Naive thymus-derived CD8-positive, alpha-beta T cell (primary cell): ENCODE data around the gene SLC31A1. TPM values are rescaled to one million over a fixed set of nuclear protein-coding genes. Genes with fewer than 3 reads are reported as not detected.

ENCODE experiments used
- ATAC-seq, 2 donors: fragments of 150-1000 bp; cut with Tn5 transposase in 1 of 2; sonication (Bioruptor Pico), chemical (Tn5 transposase) in 1 of 2; 1 replicate in 1 of 2; 2 replicates in 1 of 2; pipeline ENCODE4 v1.10.0; 2021; ENCODE audit warnings: mild to moderate bottlenecking in 2 of 2, moderate library complexity in 2 of 2
- POLR2A ChIA-PET: fragments of 350-600 bp; sonication (Branson Sonifier 250); formaldehyde crosslinking; loops from one replicate; lab custom pipeline; 2021; ENCODE audit warnings: antibody characterized with exemption; lab: Charles Lee
- DNase-seq, 10 donors: peaks; one replicate each; pipeline versions ENCODE4 v3.0.0 to v3.0.0-alpha.2; 2020 to 2022
- H3K27ac Mint-ChIP-seq, 10 donors: one replicate each; pipeline ENCODE4 v1.8.0; 2020 to 2022; ENCODE audit warnings: mild to moderate bottlenecking in 10 of 10, mixed read lengths in 10 of 10, moderate library complexity in 4 of 10, inconsistent platforms in 1 of 10
- H3K27me3 Mint-ChIP-seq, 5 donors: one replicate each; pipeline ENCODE4 v1.8.0; 2021 to 2022; ENCODE audit warnings: mixed read lengths in 5 of 5
- H3K36me3 Mint-ChIP-seq, 3 donors: one replicate each; pipeline ENCODE4 v1.8.0; 2020 to 2022; ENCODE audit warnings: mixed read lengths in 3 of 3, mild to moderate bottlenecking in 2 of 3, inconsistent platforms in 1 of 3
- H3K4me1 Mint-ChIP-seq, 4 donors: one replicate each; pipeline ENCODE4 v1.8.0; 2021 to 2022; ENCODE audit warnings: mixed read lengths in 4 of 4
- H3K4me3 Mint-ChIP-seq, 10 donors: one replicate each; pipeline ENCODE4 v1.8.0; 2020 to 2022; ENCODE audit warnings: mild to moderate bottlenecking in 10 of 10, mixed read lengths in 10 of 10, moderate library complexity in 6 of 10, inconsistent platforms in 1 of 10
- H3K9me3 Mint-ChIP-seq, 9 donors: one replicate each; pipeline ENCODE4 v1.8.0; 2020 to 2022; ENCODE audit warnings: mixed read lengths in 9 of 9, mild to moderate bottlenecking in 3 of 9, inconsistent platforms in 1 of 9, moderate library complexity in 1 of 9
- polyA plus RNA-seq, 3 donors: library from polyadenylated mRNA; unstranded; fragments of 300-500 nt; fragmentation: Illumina TruSeq; gene quantifications; one replicate each; pipeline ENCODE4 v1.2.3, GENCODE V29; 2021
- total RNA-seq, 8 experiments: library from RNA in 2 of 8; stranded (reverse) in 2 of 8; gene quantifications; one replicate each; pipeline ENCODE4 v1.2.3 and lab custom pipeline; 2021 to 2026

Gene SLC31A1
- total and polyA plus RNA-seq, 5 experiments from 2014 or later: 2.0 to 4.7 (median 3.7) TPM

DNA sequence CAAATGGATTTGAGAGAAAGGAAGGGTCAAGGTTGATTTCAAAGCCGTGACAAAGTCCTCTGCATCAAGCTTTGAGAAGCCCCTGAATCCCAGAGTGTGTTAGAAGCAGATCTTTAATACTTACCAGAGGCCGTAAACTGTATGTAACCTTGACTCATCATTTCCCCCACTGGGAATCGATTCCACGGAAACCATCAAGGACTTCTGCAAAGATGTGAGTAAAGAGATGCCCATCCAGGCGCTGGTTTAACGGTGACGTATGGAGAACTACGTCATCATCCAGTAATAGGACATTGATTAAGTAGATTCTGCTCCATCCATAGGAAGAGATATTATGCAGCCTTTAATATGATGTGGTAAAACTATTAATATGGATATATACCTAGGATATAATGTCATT is 80.2 kb downstream of the SLC31A1 start:
- Mint-ChIP-seq H3K27me3 (peaks cover 0 to 11% (median 7%) of the 10 kb centered on the region in 5 donors), H3K9me3 (no peaks in the 10 kb centered on the region), H3K36me3 (no peaks in the 10 kb centered on the region), H3K4me3 (no peak overlapping the region), H3K4me1 (peaks cover 0 to 2% (median 0%) of the 10 kb centered on the region in 4 donors), H3K27ac (no peak overlapping the region)
- DNase-seq (no peak), ATAC-seq (no peak)
- POLR2A ChIA-PET: no interaction called here

DNA sequence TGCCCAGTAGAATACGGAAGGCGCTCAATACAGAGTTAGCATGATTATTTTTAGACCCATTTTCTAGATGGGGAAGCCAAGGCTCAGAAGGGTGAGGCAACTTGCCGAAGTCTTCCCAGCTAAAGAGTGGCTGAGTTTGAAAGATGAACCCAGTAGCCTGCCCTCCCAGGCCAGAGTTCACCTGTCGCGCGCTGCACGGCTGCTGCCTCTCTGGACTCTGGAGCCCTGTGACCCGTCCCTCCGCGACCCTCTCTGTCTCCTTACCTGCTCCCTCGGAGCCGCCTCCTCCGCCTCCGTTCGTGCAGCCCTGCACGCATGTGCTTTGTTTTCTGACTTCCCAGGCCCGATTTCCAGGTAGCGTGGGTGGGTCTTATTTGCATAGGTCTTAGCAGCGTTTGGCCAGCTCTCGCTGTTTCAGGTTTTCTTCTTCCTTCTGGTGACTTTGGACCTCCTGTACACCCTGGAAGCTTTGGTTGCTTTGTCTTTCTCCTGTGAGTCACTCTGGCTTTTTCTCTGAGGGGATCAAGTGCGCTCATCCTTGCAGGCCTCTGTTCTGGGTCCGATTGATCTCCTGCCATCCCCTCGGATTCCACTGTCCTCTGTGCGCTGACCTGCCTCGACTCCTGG is 81.6 kb downstream of the SLC31A1 start, which contains the start of gene RNF183:
Gene RNF183, minus strand, starts transcription at position 585 of the 627 bp plus-strand sequence. CDS start 5,192 bp downstream, outside the sequence.
- POLR2A ChIA-PET: no interaction called here
- no peak within 1 kb of the TSS for H3K4me3 Mint-ChIP-seq
- no peaks in the 10 kb centered on the region for H3K9me3 Mint-ChIP-seq
- peaks cover 0 to 11% (median 7%) of the 10 kb centered on the region in 5 donors for H3K27me3 Mint-ChIP-seq
- ATAC-seq (no peak), DNase-seq (no peak)
- H3K27ac Mint-ChIP-seq: peak within 1 kb of the TSS in 1 of 10 donors; percentile 31
- peaks cover 0 to 2% (median 0%) of the 10 kb centered on the region in 4 donors for H3K4me1 Mint-ChIP-seq
- no peaks in the 10 kb centered on the region for H3K36me3 Mint-ChIP-seq

DNA sequence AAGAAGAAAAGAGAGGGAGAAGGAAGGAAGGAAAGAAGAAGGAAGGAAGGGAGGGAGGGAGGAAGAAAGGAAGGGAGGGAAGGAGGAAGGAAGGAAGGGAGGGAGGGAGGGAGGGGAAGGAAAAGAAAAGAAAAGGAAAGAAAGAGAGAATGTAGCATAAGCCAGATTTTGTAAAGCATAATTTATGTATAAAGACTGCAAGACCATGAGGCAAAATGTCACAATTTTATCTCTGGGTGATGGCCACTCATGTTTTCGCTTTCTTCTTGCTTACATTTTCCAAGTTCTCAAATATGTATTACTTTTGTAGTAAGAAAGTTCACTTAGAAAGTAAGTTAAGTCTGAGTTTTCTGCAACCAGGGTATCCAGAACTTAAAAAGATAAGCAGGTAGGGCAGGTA is 85.2 kb downstream of the SLC31A1 start:
- Mint-ChIP-seq H3K27ac (peak overlapping the region in 2 of 10 donors; percentile 72 to 82), H3K4me3 (no peak overlapping the region), H3K36me3 (no peaks in the 10 kb centered on the region), H3K27me3 (peaks cover 0 to 11% (median 4%) of the 10 kb centered on the region in 5 donors), H3K9me3 (no peaks in the 10 kb centered on the region), H3K4me1 (no peaks in the 10 kb centered on the region)
- ATAC-seq (no peak), DNase-seq (no peak)
- POLR2A ChIA-PET: no interaction called here

DNA sequence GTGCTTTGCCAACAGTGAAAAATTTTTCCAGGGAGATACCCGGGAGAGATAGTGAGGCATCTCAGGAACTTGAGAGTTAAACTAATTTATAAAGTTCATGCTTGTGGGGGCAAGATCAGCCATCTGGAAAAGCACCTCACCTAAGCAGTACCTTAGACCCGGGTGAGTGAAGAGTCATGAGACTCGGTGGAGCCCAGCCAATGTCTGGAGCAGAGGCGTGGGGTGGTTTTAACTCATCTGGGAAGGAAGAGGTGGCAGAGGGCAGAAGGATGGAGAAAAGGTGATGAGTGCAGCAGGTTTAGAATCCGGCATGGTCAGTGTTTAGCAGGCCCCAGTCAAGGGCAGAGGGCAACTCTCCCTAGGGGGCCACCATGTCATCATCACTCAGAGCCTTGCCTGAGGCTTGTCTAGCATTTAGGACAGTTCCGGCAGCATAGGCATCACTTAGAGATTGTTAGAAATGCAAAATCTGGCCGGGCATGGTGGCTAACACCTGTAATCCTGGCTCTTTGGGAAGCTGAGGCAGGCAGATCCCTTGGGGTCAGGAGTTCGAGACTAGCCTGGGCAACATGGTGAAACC is 86.1 kb downstream of the SLC31A1 start:
- H3K36me3 Mint-ChIP-seq: no peaks in the 10 kb centered on the region
- H3K27me3 Mint-ChIP-seq: peaks cover 0 to 11% (median 4%) of the 10 kb centered on the region in 5 donors
- H3K27ac Mint-ChIP-seq: no peak overlapping the region
- no peaks in the 10 kb centered on the region for H3K4me1 Mint-ChIP-seq
- ATAC-seq (no peak), DNase-seq (no peak)
- POLR2A ChIA-PET: no interaction called here
- H3K9me3 Mint-ChIP-seq: no peaks in the 10 kb centered on the region
- no peak overlapping the region for H3K4me3 Mint-ChIP-seq

DNA sequence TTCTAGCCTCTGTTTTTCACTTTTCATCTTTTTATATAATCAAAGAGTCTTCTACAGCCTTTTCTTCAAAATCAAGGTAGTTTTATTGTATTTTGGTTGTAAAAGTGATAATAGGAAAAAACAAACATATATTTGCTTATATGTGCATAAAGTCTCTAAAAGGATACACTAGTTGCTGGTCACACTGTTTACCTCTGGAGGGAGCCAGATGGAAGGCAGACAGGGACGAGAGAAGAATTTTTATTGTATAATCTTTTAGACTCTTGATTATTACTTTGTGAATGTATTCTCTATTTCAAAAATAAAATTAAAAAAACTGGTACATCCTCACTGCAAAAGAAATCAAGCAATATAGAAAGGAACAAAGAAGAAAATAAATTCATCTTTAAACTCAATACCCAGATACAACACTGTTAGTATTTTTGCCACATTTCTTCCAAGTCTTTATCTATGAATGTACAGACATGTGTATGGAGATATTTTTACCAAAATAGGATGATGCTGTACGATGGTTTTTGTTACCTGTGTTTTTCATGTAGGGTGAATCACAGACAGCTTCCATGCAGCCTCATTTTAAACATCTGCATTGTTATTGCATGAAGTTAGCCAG is 88.0 kb downstream of the SLC31A1 start:
- H3K27ac Mint-ChIP-seq: no peak overlapping the region
- POLR2A ChIA-PET: interaction anchor here (0.6 kb wide), 1 partner anchor 33 kb away, joined by 3 read pairs; no protein-coding TSS in a partner anchor
- no peaks in the 10 kb centered on the region for H3K9me3 Mint-ChIP-seq
- ATAC-seq (peak in 1 of 2 donors; percentile 47), DNase-seq (peak in 5 of 10 donors; percentile 8 to 43 (median 15))
- H3K4me1 Mint-ChIP-seq: no peaks in the 10 kb centered on the region
- H3K27me3 Mint-ChIP-seq: peaks cover 0 to 4% (median 0%) of the 10 kb centered on the region in 5 donors
- no peak overlapping the region for H3K4me3 Mint-ChIP-seq
- H3K36me3 Mint-ChIP-seq: no peaks in the 10 kb centered on the region

DNA sequence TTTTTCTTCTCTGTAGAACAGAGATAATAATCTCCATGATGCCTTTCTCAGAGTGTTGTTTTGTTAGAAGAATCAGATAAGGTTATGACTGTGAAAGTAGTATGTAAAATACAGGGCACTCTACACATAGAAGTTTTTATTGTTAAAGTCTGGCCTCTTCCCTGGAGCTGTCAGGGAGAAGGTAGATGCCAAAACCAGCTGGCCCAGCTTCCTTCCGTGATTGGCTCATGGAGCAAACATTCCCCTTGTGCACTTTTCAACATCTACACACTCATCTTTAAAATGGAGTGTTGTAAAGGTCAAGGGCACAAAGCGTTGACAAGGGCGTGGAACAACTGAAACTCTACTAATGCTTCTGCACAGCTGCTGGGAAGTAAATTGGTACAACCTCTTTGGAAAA is 89.2 kb downstream of the SLC31A1 start:
- Mint-ChIP-seq H3K4me1 (no peaks in the 10 kb centered on the region), H3K4me3 (no peak overlapping the region), H3K27ac (no peak overlapping the region), H3K9me3 (no peaks in the 10 kb centered on the region), H3K27me3 (peaks cover 0 to 1% (median 0%) of the 10 kb centered on the region in 5 donors), H3K36me3 (no peaks in the 10 kb centered on the region)
- POLR2A ChIA-PET: interaction anchor here (0.5 kb wide), 1 partner anchor 27 kb away, joined by 5 read pairs; no protein-coding TSS in a partner anchor
- DNase-seq: no peak
- no peak for ATAC-seq

DNA sequence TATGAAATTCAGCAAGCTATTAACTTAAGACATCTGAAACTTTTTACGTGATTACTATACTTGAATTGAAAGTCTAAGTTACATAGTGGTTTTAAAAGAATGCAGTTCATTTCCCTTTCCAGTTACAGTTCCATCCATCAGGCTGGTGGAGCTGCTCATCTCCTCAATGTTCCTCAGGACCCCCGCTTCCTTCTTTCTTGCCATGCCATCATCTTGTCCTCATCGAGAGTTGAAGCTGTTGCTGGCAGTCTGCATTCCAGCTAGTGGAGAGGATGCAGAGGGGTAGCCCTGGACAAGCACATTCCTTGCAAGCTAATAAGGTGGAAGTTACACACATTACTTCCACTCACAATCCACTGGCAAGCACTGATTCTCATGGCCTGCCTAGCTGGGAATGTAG is 90.6 kb downstream of the SLC31A1 start:
- ATAC-seq (no peak), DNase-seq (no peak)
- Mint-ChIP-seq H3K9me3 (no peaks in the 10 kb centered on the region), H3K27ac (no peak overlapping the region), H3K4me1 (no peaks in the 10 kb centered on the region), H3K36me3 (no peaks in the 10 kb centered on the region), H3K4me3 (no peak overlapping the region), H3K27me3 (no peaks in the 10 kb centered on the region)
- POLR2A ChIA-PET: no interaction called here

DNA sequence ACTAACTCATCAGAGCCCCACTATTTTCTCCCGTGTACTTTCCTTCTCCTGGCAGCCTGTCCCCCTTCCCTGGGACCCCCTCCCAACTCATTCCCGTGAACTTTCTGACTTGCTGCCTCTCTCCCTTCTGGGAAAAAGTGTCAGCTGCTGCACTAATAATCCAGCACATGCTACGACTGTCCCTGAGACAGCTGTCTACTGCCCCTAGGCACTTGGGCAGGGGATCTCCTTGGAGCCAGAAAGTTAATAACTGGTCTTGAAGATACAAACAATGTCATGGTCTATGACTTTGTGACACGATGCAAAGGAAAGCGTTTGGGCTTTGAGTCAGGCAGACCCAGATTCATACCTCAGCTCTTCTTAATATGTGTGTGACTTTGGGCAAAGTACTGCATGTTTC is 91.9 kb downstream of the SLC31A1 start:
- POLR2A ChIA-PET: no interaction called here
- ATAC-seq: no peak
- Mint-ChIP-seq H3K4me1 (no peaks in the 10 kb centered on the region), H3K36me3 (no peaks in the 10 kb centered on the region), H3K9me3 (no peaks in the 10 kb centered on the region), H3K27me3 (no peaks in the 10 kb centered on the region), H3K4me3 (no peak overlapping the region), H3K27ac (peak overlapping the region in 1 of 10 donors; percentile 18)
- no peak for DNase-seq

Other genes starting within 250 kb of the SLC31A1 start
- gene ZNF883, start 209.4 kb upstream of the SLC31A1 start, total RNA-seq: 1 to 10 TPM; 2.7 TPM
- gene ZNF883, start 209.4 kb upstream of the SLC31A1 start, polyA plus RNA-seq: 1 to 10 TPM; 1.1 to 2.8 (median 2.5) TPM
- 1 to 10 TPM; 2.6 to 4.1 TPM for gene ZFP37, start 164.8 kb upstream of the SLC31A1 start, total RNA-seq
- gene ZFP37, start 164.8 kb upstream of the SLC31A1 start, polyA plus RNA-seq: 1 to 10 TPM in 2 of 3 donors, under 1 TPM in 1; 0.88 to 2.1 (median 1.4) TPM
- 1 to 10 TPM; 3.9 to 4.8 TPM for gene SLC31A2, start 70.5 kb upstream of the SLC31A1 start, total RNA-seq
- gene SLC31A2, start 70.5 kb upstream of the SLC31A1 start, polyA plus RNA-seq: 1 to 10 TPM; 2.1 to 3.5 (median 3.0) TPM
- 10 to 100 TPM; 31.3 to 33.5 TPM for gene FKBP15, start 267 bp upstream of the SLC31A1 start, total RNA-seq
- 10 to 100 TPM in 1 of 3 donors, 1 to 10 TPM in 2; 7.2 to 14.4 (median 8.8) TPM for gene FKBP15, start 267 bp upstream of the SLC31A1 start, polyA plus RNA-seq
- 10 to 100 TPM; 33.0 to 37.4 TPM for gene CDC26, start 54.0 kb downstream of the SLC31A1 start, total RNA-seq
- gene CDC26, start 54.0 kb downstream of the SLC31A1 start, polyA plus RNA-seq: 100 to 1,000 TPM; 148 to 193 (median 173) TPM
- 10 to 100 TPM; 16.6 to 17.2 TPM for gene PRPF4, start 54.1 kb downstream of the SLC31A1 start, total RNA-seq
- 10 to 100 TPM; 21.7 to 24.0 (median 23.0) TPM for gene PRPF4, start 54.1 kb downstream of the SLC31A1 start, polyA plus RNA-seq
- gene RNF183, start 81.8 kb downstream of the SLC31A1 start, total RNA-seq: under 1 TPM in 1 of 2 experiments, not detected in 1; 0.23 TPM
- gene RNF183, start 81.8 kb downstream of the SLC31A1 start, polyA plus RNA-seq: not detected
- 1 to 10 TPM in 1 of 2 experiments, under 1 TPM in 1; 0.96 to 1.2 TPM for gene WDR31, start 118.7 kb downstream of the SLC31A1 start, total RNA-seq
- under 1 TPM; 0.21 to 0.62 (median 0.43) TPM for gene WDR31, start 118.7 kb downstream of the SLC31A1 start, polyA plus RNA-seq
- gene BSPRY, start 128.0 kb downstream of the SLC31A1 start, total RNA-seq: under 1 TPM in 1 of 2 experiments, not detected in 1; 0.36 TPM
- 1 to 10 TPM in 2 of 3 donors, under 1 TPM in 1; 0.52 to 1.3 (median 1.2) TPM for gene BSPRY, start 128.0 kb downstream of the SLC31A1 start, polyA plus RNA-seq
- gene HDHD3, start 155.4 kb downstream of the SLC31A1 start, total RNA-seq: 10 to 100 TPM; 26.2 to 26.5 TPM
- 10 to 100 TPM; 24.1 to 45.2 (median 35.1) TPM for gene HDHD3, start 155.4 kb downstream of the SLC31A1 start, polyA plus RNA-seq
- gene ALAD, start 179.7 kb downstream of the SLC31A1 start, total RNA-seq: 10 to 100 TPM; 45.7 to 47.1 TPM
- gene ALAD, start 179.7 kb downstream of the SLC31A1 start, polyA plus RNA-seq: 10 to 100 TPM; 19.2 to 29.4 (median 21.2) TPM
- gene POLE3, start 189.1 kb downstream of the SLC31A1 start, total RNA-seq: 10 to 100 TPM; 59.5 to 64.2 TPM
- 100 to 1,000 TPM; 116 to 138 (median 125) TPM for gene POLE3, start 189.1 kb downstream of the SLC31A1 start, polyA plus RNA-seq
- gene C9orf43, start 189.2 kb downstream of the SLC31A1 start, total RNA-seq: 1 to 10 TPM; 1.1 to 1.2 TPM
- under 1 TPM in 2 of 3 donors, not detected in 1; 0.55 to 0.81 TPM for gene C9orf43, start 189.2 kb downstream of the SLC31A1 start, polyA plus RNA-seq
- gene RGS3, start 242.2 kb downstream of the SLC31A1 start, total RNA-seq: 10 to 100 TPM; 27.8 to 29.5 TPM
- gene RGS3, start 242.2 kb downstream of the SLC31A1 start, polyA plus RNA-seq: 10 to 100 TPM; 17.9 to 33.4 (median 26.1) TPM